HG03045 (cell line): ENCODE measurements around the gene SMAD7.

Source experiments
- ATAC-seq: cut with Tn5 transposase; IDR thresholded peaks from one replicate; pipeline ENCODE4 v1.9.1; 2021; ENCODE audit warnings: mild to moderate bottlenecking, moderate library complexity; ENCODE audit not compliant: unreplicated experiment

SMAD7 gene

GRCh38 chr18:48950536-48951447, at the start of gene SMAD7:
Gene SMAD7, minus strand, starts transcription at chr18:48950965. Its CDS starts 541 bp downstream, at chr18:48950424.
- ATAC-seq: no peak

GRCh38 chr18:48999569-48999968, 48.8 kb upstream of the SMAD7 start:
- ATAC-seq: no peak

- ATAC-seq: no peak
These were observed 47.4 kb upstream of the SMAD7 start for GRCh38 chr18:48997985-48998831.

- no peak for ATAC-seq
These were observed 46.9 kb upstream of the SMAD7 start for GRCh38 chr18:48997681-48997984.

GRCh38 chr18:48996901-48997463, 46.2 kb upstream of the SMAD7 start:
- ATAC-seq: no peak

- no peak for ATAC-seq
These were observed 45.3 kb upstream of the SMAD7 start for GRCh38 chr18:48996041-48996440.

- no peak for ATAC-seq
These were observed 44.4 kb upstream of the SMAD7 start for GRCh38 chr18:48994926-48995835.

GRCh38 chr18:48994044-48994651, 43.4 kb upstream of the SMAD7 start:
- ATAC-seq: no peak

- ATAC-seq: no peak
These were observed 42.8 kb upstream of the SMAD7 start for GRCh38 chr18:48993586-48993985.

GRCh38 chr18:48992791-48993555, 42.2 kb upstream of the SMAD7 start:
- ATAC-seq: no peak

GRCh38 chr18:48992133-48992532, 41.4 kb upstream of the SMAD7 start:
- no peak for ATAC-seq

GRCh38 chr18:48991676-48992075, 40.9 kb upstream of the SMAD7 start:
- no peak for ATAC-seq

- ATAC-seq: no peak
These were observed 40.5 kb upstream of the SMAD7 start for GRCh38 chr18:48991319-48991660.

GRCh38 chr18:48990481-48991318, 39.9 kb upstream of the SMAD7 start:
- no peak for ATAC-seq

GRCh38 chr18:48989304-48990303, 38.8 kb upstream of the SMAD7 start:
- no peak for ATAC-seq

- ATAC-seq: no peak
These were observed 37.9 kb upstream of the SMAD7 start for GRCh38 chr18:48988508-48989303.

- ATAC-seq: no peak
These were observed 37.1 kb upstream of the SMAD7 start for GRCh38 chr18:48987821-48988220.
